Superior temporal gyrus (tissue), 1 donor: ENCODE data around the gene BBS1.

Experiments used
- DNase-seq: peaks from one replicate; pipeline ENCODE4 v3.0.0-alpha.2; 2016; ENCODE audit errors: extremely low spot score

The BBS1 gene

GRCh38 chr11:66549696-66550095 is 39.3 kb downstream of the BBS1 start:
- no peak for DNase-seq

- no peak for DNase-seq
These were observed 40.5 kb downstream of the BBS1 start for GRCh38 chr11:66550887-66551286.

- no peak for DNase-seq
These were observed 44.2 kb downstream of the BBS1 start for GRCh38 chr11:66554602-66555001.

GRCh38 chr11:66555416-66555815 is 45.0 kb downstream of the BBS1 start:
- no peak for DNase-seq

- DNase-seq, result no peak
These were observed 45.7 kb downstream of the BBS1 start for GRCh38 chr11:66556086-66556485.

GRCh38 chr11:66557733-66558326 is 47.4 kb downstream of the BBS1 start:
- no peak for DNase-seq

- no peak for DNase-seq
These were observed 48.9 kb downstream of the BBS1 start for GRCh38 chr11:66559142-66559865.

GRCh38 chr11:66559866-66560676 is 49.6 kb downstream of the BBS1 start:
- no peak for DNase-seq

- no peak for DNase-seq
These were observed 50.9 kb downstream of the BBS1 start for GRCh38 chr11:66561178-66561974.

- no peak for DNase-seq
These were observed 51.5 kb downstream of the BBS1 start for GRCh38 chr11:66561975-66562248.

GRCh38 chr11:66562275-66562674 is 51.8 kb downstream of the BBS1 start:
- DNase-seq, result no peak

GRCh38 chr11:66562907-66563583 is 52.6 kb downstream of the BBS1 start:
- DNase-seq, result no peak

- DNase-seq, result no peak
These were observed 53.4 kb downstream of the BBS1 start for GRCh38 chr11:66563832-66564231.

- no peak for DNase-seq
These were observed 54.1 kb downstream of the BBS1 start for GRCh38 chr11:66564538-66564937.

GRCh38 chr11:66564984-66565383 is 54.5 kb downstream of the BBS1 start:
- no peak for DNase-seq

- no peak for DNase-seq
These were observed 55.8 kb downstream of the BBS1 start for GRCh38 chr11:66566221-66566620.

GRCh38 chr11:66567787-66568123 is 57.3 kb downstream of the BBS1 start:
- no peak for DNase-seq

GRCh38 chr11:66568124-66568916 is 57.9 kb downstream of the BBS1 start, which contains the start of gene CTSF:
Gene CTSF (minus strand): TSS chr11:66568606. CDS start chr11:66568486, 120 bp downstream.
- DNase-seq, result peak; percentile 97

GRCh38 chr11:66569076-66569475 is 58.6 kb downstream of the BBS1 start:
- no peak for DNase-seq

- no peak for DNase-seq
These were observed 59.8 kb downstream of the BBS1 start for GRCh38 chr11:66570079-66570849.
